ENCODE measurements around the gene PTPN4.

The PTPN4 gene

DNA sequence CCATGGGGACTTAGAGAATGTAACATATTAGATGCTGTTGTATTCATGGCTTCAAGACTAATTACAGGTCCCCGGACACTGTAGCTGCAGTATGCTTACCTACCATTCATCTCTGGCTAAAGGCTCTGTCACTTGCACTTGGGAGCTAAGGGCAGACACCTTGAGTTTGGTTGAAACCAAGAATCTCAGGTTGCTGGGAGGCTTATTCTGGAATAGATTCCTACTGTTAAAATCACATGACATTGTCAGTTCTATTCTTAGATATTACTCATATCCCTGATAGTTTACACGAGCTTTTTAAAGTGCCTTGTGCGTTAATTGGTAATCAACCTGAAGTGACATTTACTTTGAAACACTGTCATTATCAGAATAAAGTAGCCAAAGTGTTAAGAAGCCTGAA is 180.2 kb downstream of the PTPN4 start:
- WGBS (ENCODE audit: insufficient coverage): 100% methylated on average over 1 of the region's 3 CpGs
- Histone ChIP-seq H3K9me3 (ENCODE audit: control extremely low read depth in 1 of 5, control insufficient read depth in 4 of 5, insufficient read depth in 2 of 5, low read depth in 1 of 5, low read length in 4 of 5) (no peaks in the 10 kb centered on the region), H3K27me3 (replicated peaks in 2 of 5; ENCODE audit: control insufficient read depth in 4 of 5, insufficient read depth in 5 of 5, low read length in 4 of 5) (no peaks in the 10 kb centered on the region), H3K27ac (ENCODE audit: insufficient read depth in 1 of 2, low read depth in 1 of 2, low read length in 2 of 2, poor library complexity in 1 of 2, severe bottlenecking in 2 of 2) (no peak overlapping the region), H3K4me1 (ENCODE audit: control extremely low read depth in 1 of 4, control insufficient read depth in 4 of 4, insufficient read depth in 4 of 4, low read length in 3 of 4) (no peaks in the 10 kb centered on the region), H3K36me3 (ENCODE audit: control insufficient read depth in 4 of 4, insufficient read depth in 4 of 4, low read length in 3 of 4) (peaks cover 2 to 17% (median 9%) of the 10 kb centered on the region in 4 experiments), H3K4me3 (ENCODE audit: control insufficient read depth in 1 of 7, extremely low read depth in 1 of 7, insufficient read depth in 4 of 7, low read depth in 2 of 7, low read length in 6 of 7) (no peak overlapping the region)
- CTCF ChIA-PET: no interaction called here
- DNase-seq: no peak
- POLR2A ChIA-PET: no interaction called here

DNA sequence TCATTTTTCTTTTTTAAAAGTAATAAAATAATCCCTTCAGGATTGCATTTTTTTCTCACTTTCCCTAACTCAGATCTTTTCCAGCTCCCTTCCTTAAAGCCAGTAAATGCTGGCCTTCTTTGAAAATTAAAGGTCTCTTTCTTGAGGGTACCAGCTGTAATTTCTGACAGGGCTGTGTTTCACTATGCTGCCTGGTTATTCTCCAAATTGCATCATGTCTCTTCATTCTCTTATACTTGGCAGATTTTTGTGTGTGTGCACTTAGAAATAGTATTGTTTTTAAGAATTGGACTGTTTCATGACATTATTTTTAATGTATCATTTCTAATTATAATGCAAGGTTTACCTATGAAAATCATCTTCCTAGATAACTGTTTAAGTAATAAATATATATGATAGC is 181.1 kb downstream of the PTPN4 start:
- POLR2A ChIA-PET: no interaction called here
- H3K36me3 ChIP-seq (ENCODE audit: control insufficient read depth in 4 of 4, insufficient read depth in 4 of 4, low read length in 3 of 4): peaks cover 2 to 17% (median 8%) of the 10 kb centered on the region in 4 experiments
- H3K9me3 ChIP-seq (ENCODE audit: control extremely low read depth in 1 of 5, control insufficient read depth in 4 of 5, insufficient read depth in 2 of 5, low read depth in 1 of 5, low read length in 4 of 5): no peaks in the 10 kb centered on the region
- no peak for DNase-seq
- CTCF ChIA-PET: interaction anchor here (1.0 kb wide), 1 partner anchor 10 kb away, joined by 3 read pairs; no protein-coding TSS in a partner anchor
- no peaks in the 10 kb centered on the region for H3K4me1 ChIP-seq (ENCODE audit: control extremely low read depth in 1 of 4, control insufficient read depth in 4 of 4, insufficient read depth in 4 of 4, low read length in 3 of 4)
- H3K4me3 ChIP-seq (ENCODE audit: control insufficient read depth in 1 of 7, extremely low read depth in 1 of 7, insufficient read depth in 4 of 7, low read depth in 2 of 7, low read length in 6 of 7): no peak overlapping the region
- H3K27ac ChIP-seq (ENCODE audit: insufficient read depth in 1 of 2, low read depth in 1 of 2, low read length in 2 of 2, poor library complexity in 1 of 2, severe bottlenecking in 2 of 2): no peak overlapping the region
- no peaks in the 10 kb centered on the region for H3K27me3 ChIP-seq (replicated peaks in 2 of 5; ENCODE audit: control insufficient read depth in 4 of 5, insufficient read depth in 5 of 5, low read length in 4 of 5)

DNA sequence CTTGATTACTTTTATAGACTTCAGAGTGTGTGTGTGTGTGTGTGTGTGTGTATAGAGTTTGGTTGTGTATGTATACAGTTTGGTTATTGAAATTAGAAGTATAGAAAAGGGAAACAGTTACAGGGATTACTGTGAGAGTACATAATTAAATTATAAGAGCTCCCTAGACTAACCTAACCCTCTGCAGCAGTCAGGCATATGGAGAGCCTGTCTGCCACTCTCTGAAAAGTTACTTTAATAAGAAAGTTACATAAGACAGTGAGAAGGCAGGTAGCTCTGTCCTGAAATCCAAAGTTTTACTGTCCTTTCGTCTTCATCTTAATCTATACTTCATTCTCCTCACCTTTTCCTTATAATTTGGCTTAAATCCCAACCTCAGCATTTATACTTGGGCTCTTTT is 181.7 kb downstream of the PTPN4 start:
- H3K27me3 ChIP-seq (replicated peaks in 2 of 5; ENCODE audit: control insufficient read depth in 4 of 5, insufficient read depth in 5 of 5, low read length in 4 of 5): no peaks in the 10 kb centered on the region
- peaks cover 2 to 13% (median 9%) of the 10 kb centered on the region in 4 experiments for H3K36me3 ChIP-seq (ENCODE audit: control insufficient read depth in 4 of 4, insufficient read depth in 4 of 4, low read length in 3 of 4)
- POLR2A ChIA-PET: no interaction called here
- no peak for DNase-seq
- H3K4me3 ChIP-seq (ENCODE audit: control insufficient read depth in 1 of 7, extremely low read depth in 1 of 7, insufficient read depth in 4 of 7, low read depth in 2 of 7, low read length in 6 of 7): no peak overlapping the region
- WGBS (ENCODE audit: insufficient coverage): 100% methylated on average over 1 of the region's 1 CpG
- no peak overlapping the region for H3K27ac ChIP-seq (ENCODE audit: insufficient read depth in 1 of 2, low read depth in 1 of 2, low read length in 2 of 2, poor library complexity in 1 of 2, severe bottlenecking in 2 of 2)
- no peaks in the 10 kb centered on the region for H3K9me3 ChIP-seq (ENCODE audit: control extremely low read depth in 1 of 5, control insufficient read depth in 4 of 5, insufficient read depth in 2 of 5, low read depth in 1 of 5, low read length in 4 of 5)
- CTCF ChIA-PET: interaction anchor here (1.0 kb wide), 1 partner anchor 9 kb away, joined by 3 read pairs; no protein-coding TSS in a partner anchor
- H3K4me1 ChIP-seq (ENCODE audit: control extremely low read depth in 1 of 4, control insufficient read depth in 4 of 4, insufficient read depth in 4 of 4, low read length in 3 of 4): no peaks in the 10 kb centered on the region

DNA sequence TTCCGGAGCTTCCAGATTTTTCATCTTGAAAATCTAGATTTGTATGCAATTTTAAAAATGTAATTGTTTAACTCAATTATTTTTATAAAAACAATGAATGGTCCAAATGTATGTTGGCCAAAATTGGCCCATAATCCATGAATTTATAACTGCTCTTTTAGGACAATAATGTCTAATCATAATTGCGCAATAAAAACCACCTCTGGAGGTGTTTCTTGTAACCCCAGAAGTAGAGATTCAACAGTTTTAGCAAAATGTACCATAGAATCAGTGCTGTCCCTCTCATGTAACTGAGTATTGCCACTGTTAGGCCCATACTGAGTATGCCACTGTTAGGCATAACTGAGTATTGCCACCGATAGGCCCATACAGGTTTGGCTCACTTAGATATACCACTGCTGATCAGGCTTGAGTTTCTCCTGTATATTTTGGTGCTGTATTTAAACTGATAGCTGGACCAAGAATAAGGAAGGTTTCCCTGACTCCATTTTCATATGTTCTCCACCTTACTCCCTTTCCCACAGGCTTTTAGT is 182.3 kb downstream of the PTPN4 start:
- DNase-seq: no peak
- WGBS (ENCODE audit: insufficient coverage): 90% methylated on average over 2 of the region's 3 CpGs
- no peak overlapping the region for H3K4me3 ChIP-seq (ENCODE audit: control insufficient read depth in 1 of 7, extremely low read depth in 1 of 7, insufficient read depth in 4 of 7, low read depth in 2 of 7, low read length in 6 of 7)
- no peaks in the 10 kb centered on the region for H3K27me3 ChIP-seq (replicated peaks in 2 of 5; ENCODE audit: control insufficient read depth in 4 of 5, insufficient read depth in 5 of 5, low read length in 4 of 5)
- H3K4me1 ChIP-seq (ENCODE audit: control extremely low read depth in 1 of 4, control insufficient read depth in 4 of 4, insufficient read depth in 4 of 4, low read length in 3 of 4): no peaks in the 10 kb centered on the region
- no peak overlapping the region for H3K27ac ChIP-seq (ENCODE audit: insufficient read depth in 1 of 2, low read depth in 1 of 2, low read length in 2 of 2, poor library complexity in 1 of 2, severe bottlenecking in 2 of 2)
- CTCF ChIA-PET: no interaction called here
- POLR2A ChIA-PET: no interaction called here
- H3K36me3 ChIP-seq (ENCODE audit: control insufficient read depth in 4 of 4, insufficient read depth in 4 of 4, low read length in 3 of 4): peaks cover 2 to 14% (median 11%) of the 10 kb centered on the region in 4 experiments
- H3K9me3 ChIP-seq (ENCODE audit: control extremely low read depth in 1 of 5, control insufficient read depth in 4 of 5, insufficient read depth in 2 of 5, low read depth in 1 of 5, low read length in 4 of 5): no peaks in the 10 kb centered on the region

DNA sequence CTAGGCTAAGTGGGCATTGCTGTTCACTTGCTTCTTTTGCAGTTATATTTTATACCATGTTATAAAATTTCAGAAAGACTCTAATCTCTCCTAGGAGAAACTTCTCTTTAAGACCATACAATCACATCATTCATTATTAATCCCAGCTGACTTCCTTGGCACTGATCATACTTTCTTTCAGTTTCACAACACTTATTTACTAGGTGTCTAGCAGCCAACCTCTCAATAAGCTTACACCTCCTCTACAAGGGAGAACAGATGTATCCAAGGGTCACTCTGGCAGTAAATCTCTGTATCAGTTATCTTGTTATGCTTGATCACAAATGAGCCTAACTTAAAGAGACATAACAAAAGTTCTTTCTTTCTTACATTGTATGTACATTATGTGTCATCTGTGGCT is 183.3 kb downstream of the PTPN4 start:
- ChIA-PET CTCF (no interaction called here), POLR2A (no interaction called here)
- H3K27ac ChIP-seq (ENCODE audit: insufficient read depth in 1 of 2, low read depth in 1 of 2, low read length in 2 of 2, poor library complexity in 1 of 2, severe bottlenecking in 2 of 2): no peak overlapping the region
- H3K4me3 ChIP-seq (ENCODE audit: control insufficient read depth in 1 of 7, extremely low read depth in 1 of 7, insufficient read depth in 4 of 7, low read depth in 2 of 7, low read length in 6 of 7): no peak overlapping the region
- H3K9me3 ChIP-seq (ENCODE audit: control extremely low read depth in 1 of 5, control insufficient read depth in 4 of 5, insufficient read depth in 2 of 5, low read depth in 1 of 5, low read length in 4 of 5): no peaks in the 10 kb centered on the region
- H3K4me1 ChIP-seq (ENCODE audit: control extremely low read depth in 1 of 4, control insufficient read depth in 4 of 4, insufficient read depth in 4 of 4, low read length in 3 of 4): no peaks in the 10 kb centered on the region
- H3K36me3 ChIP-seq (ENCODE audit: control insufficient read depth in 4 of 4, insufficient read depth in 4 of 4, low read length in 3 of 4): peaks cover 2 to 16% (median 10%) of the 10 kb centered on the region in 4 experiments
- DNase-seq: no peak
- H3K27me3 ChIP-seq (replicated peaks in 2 of 5; ENCODE audit: control insufficient read depth in 4 of 5, insufficient read depth in 5 of 5, low read length in 4 of 5): no peaks in the 10 kb centered on the region

DNA sequence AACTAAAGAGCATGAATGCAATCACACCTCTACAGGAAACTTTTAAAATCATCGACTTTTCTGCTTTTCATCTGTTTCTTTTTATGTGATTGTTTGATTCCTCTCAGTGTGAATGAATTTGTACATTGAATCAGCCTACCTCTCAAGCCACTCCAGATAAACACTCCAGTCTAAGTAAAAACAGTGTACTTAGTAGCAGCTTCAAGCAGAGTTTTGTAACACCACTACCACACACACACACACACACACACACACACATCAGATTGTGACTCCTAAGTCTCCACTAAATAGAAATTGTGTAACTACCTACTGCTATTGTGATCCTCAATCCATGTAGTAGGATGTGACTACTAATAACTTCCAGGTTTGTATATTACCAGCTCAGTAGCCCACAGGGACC is 187.8 kb downstream of the PTPN4 start:
- ChIA-PET CTCF (no interaction called here), POLR2A (no interaction called here)
- no peak for DNase-seq
- Histone ChIP-seq H3K9me3 (ENCODE audit: control extremely low read depth in 1 of 5, control insufficient read depth in 4 of 5, insufficient read depth in 2 of 5, low read depth in 1 of 5, low read length in 4 of 5) (no peaks in the 10 kb centered on the region), H3K27ac (ENCODE audit: insufficient read depth in 1 of 2, low read depth in 1 of 2, low read length in 2 of 2, poor library complexity in 1 of 2, severe bottlenecking in 2 of 2) (no peak overlapping the region), H3K27me3 (replicated peaks in 2 of 5; ENCODE audit: control insufficient read depth in 4 of 5, insufficient read depth in 5 of 5, low read length in 4 of 5) (no peaks in the 10 kb centered on the region), H3K4me3 (ENCODE audit: control insufficient read depth in 1 of 7, extremely low read depth in 1 of 7, insufficient read depth in 4 of 7, low read depth in 2 of 7, low read length in 6 of 7) (no peak overlapping the region), H3K36me3 (ENCODE audit: control insufficient read depth in 4 of 4, insufficient read depth in 4 of 4, low read length in 3 of 4) (peaks cover 5 to 25% (median 13%) of the 10 kb centered on the region in 4 experiments), H3K4me1 (ENCODE audit: control extremely low read depth in 1 of 4, control insufficient read depth in 4 of 4, insufficient read depth in 4 of 4, low read length in 3 of 4) (no peaks in the 10 kb centered on the region)
- WGBS (ENCODE audit: insufficient coverage): no CpG with 5 or more reads among the region's 1 CpG

DNA sequence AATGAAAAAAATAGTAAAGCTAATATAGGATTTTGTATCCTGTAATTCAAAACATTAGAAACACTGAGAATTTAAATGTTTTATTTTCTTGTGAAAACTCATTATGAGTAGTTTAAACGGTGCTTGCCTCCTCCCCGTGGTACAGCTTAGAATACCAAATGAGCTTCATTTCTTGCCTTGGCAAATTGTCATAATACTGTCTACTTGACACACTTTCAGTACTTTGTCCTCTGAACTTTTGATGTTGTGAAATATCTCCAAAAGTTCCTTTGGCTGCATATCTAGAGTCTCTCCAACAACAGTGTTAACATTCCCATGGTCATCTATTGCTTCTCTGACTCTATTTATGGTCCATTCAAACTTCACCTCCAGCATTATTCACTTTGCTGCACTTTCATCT is 191.2 kb downstream of the PTPN4 start:
- no peak overlapping the region for H3K4me3 ChIP-seq (ENCODE audit: control insufficient read depth in 1 of 7, extremely low read depth in 1 of 7, insufficient read depth in 4 of 7, low read depth in 2 of 7, low read length in 6 of 7)
- peaks cover 9 to 49% (median 20%) of the 10 kb centered on the region in 4 experiments for H3K36me3 ChIP-seq (ENCODE audit: control insufficient read depth in 4 of 4, insufficient read depth in 4 of 4, low read length in 3 of 4)
- no peaks in the 10 kb centered on the region for H3K4me1 ChIP-seq (ENCODE audit: control extremely low read depth in 1 of 4, control insufficient read depth in 4 of 4, insufficient read depth in 4 of 4, low read length in 3 of 4)
- DNase-seq: no peak
- H3K9me3 ChIP-seq (ENCODE audit: control extremely low read depth in 1 of 5, control insufficient read depth in 4 of 5, insufficient read depth in 2 of 5, low read depth in 1 of 5, low read length in 4 of 5): no peaks in the 10 kb centered on the region
- CTCF ChIA-PET: interaction anchor here (1.1 kb wide), 1 partner anchor 10 kb away, joined by 3 read pairs; no protein-coding TSS in a partner anchor
- no peak overlapping the region for H3K27ac ChIP-seq (ENCODE audit: insufficient read depth in 1 of 2, low read depth in 1 of 2, low read length in 2 of 2, poor library complexity in 1 of 2, severe bottlenecking in 2 of 2)
- WGBS (ENCODE audit: insufficient coverage): 100% methylated on average over 2 of the region's 2 CpGs
- H3K27me3 ChIP-seq (replicated peaks in 2 of 5; ENCODE audit: control insufficient read depth in 4 of 5, insufficient read depth in 5 of 5, low read length in 4 of 5): no peaks in the 10 kb centered on the region
- POLR2A ChIA-PET: no interaction called here
